Measurements from ENCODE around the gene ASRGL1.
A peak's percentile ranks its signal among the peaks of the same experiment; 100 is the strongest.
"Not testable (repeated sequence)": the region's sequence is repeated elsewhere in the genome, so short reads cannot be mapped to it uniquely, and the experiment has no call there.

GRCh38 chr11:62378459-62379063 lies 41.3 kb downstream of the ASRGL1 start:
- not testable (repeated sequence) for TF ChIP-seq POLR2A (IDR thresholded peaks at IDR 0.05)
- peak in 3 of 4 experiments; percentile 33 to 51 (median 46) for TF ChIP-seq CTCF (IDR thresholded peaks at IDR 0.05)
